ENCODE measurements around the gene GMPS.
"Not testable (repeated sequence)": the region's sequence is repeated elsewhere in the genome, so short reads cannot be mapped to it uniquely, and the experiment has no call there.

Gene GMPS

GRCh38 chr3:155852341-155852740, 18.1 kb upstream of the GMPS start:
- peaks cover 36% of the 10 kb centered on the region for H3K4me1 Mint-ChIP-seq
- H3K27ac Mint-ChIP-seq = peak overlapping the region; percentile 58 to 98 (median 96)
- H3K9me3 Mint-ChIP-seq = peaks cover 7% of the 10 kb centered on the region
- TF ChIP-seq, protein P1, sequence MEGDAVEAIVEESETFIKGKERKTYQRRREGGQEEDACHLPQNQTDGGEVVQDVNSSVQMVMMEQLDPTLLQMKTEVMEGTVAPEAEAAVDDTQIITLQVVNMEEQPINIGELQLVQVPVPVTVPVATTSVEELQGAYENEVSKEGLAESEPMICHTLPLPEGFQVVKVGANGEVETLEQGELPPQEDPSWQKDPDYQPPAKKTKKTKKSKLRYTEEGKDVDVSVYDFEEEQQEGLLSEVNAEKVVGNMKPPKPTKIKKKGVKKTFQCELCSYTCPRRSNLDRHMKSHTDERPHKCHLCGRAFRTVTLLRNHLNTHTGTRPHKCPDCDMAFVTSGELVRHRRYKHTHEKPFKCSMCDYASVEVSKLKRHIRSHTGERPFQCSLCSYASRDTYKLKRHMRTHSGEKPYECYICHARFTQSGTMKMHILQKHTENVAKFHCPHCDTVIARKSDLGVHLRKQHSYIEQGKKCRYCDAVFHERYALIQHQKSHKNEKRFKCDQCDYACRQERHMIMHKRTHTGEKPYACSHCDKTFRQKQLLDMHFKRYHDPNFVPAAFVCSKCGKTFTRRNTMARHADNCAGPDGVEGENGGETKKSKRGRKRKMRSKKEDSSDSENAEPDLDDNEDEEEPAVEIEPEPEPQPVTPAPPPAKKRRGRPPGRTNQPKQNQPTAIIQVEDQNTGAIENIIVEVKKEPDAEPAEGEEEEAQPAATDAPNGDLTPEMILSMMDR (IDR thresholded peaks at IDR 0.05; ENCODE audit: unreplicated experiment in 3 of 3) = no peak
- peaks cover 9% of the 10 kb centered on the region for H3K36me3 Mint-ChIP-seq (ENCODE audit: low read depth)
- H3K4me3 Mint-ChIP-seq = peak overlapping the region; percentile 97 to 100 (median 98)
- peaks cover 6% of the 10 kb centered on the region for H3K27me3 Mint-ChIP-seq (ENCODE audit: low read depth)

GRCh38 chr3:155853214-155854140, 17.0 kb upstream of the GMPS start:
- TF ChIP-seq, protein P1 (IDR thresholded peaks at IDR 0.05; ENCODE audit: unreplicated experiment in 3 of 3) = no peak
- Mint-ChIP-seq H3K27ac (peak overlapping the region; percentile 96 to 98 (median 97)), H3K36me3 (ENCODE audit: low read depth) (peaks cover 4% of the 10 kb centered on the region), H3K27me3 (ENCODE audit: low read depth) (peaks cover 10% of the 10 kb centered on the region), H3K4me3 (peak overlapping the region; percentile 97 to 100 (median 98)), H3K4me1 (peaks cover 30% of the 10 kb centered on the region), H3K9me3 (peaks cover 7% of the 10 kb centered on the region)

DNA sequence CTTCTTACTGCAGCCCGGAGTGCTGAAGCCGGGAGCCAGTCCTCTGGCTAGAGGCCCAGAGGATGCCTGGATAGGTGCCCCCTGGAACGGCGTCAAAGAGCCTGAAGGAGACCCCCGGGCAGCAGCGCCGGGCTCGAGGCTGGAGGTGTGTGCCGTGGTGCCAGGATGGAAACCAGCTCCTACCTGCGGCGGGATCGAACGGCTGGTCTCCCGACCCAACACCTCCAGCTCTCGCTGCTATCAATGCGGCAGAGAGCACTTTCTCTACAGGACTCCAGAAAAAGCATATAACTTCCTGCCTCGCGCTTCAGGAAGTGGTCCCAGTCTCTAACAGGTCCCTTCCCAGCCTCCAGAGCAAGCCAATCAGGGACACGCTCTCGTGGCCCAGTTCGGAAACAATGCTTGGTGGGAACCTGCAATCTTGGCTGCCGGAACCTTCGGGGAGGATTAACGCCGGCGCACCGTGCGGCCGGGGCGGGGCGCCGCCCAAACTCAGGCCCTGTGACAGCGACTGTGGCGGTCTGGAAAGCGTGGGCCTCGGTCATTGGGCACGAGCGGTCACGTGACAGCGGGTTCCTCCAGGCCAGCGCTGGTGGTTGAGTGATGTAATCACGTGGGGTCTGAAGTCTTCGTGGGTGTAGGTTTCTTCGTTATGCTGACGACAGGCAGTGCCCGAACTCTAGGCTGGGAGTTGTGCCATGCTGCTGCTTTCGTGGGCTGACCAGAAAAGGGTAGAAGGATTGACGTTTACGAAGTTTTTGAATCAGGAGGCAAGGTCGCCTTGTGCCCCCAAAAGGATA, 16.1 kb upstream of the GMPS start, which contains the start of gene SLC33A1:
SLC33A1 (minus strand) TSS at position 287 of the 800 bp plus-strand sequence. CDS start 430 bp downstream, outside the sequence.
- peak within 1 kb of the TSS; percentile 96 to 98 (median 97) for H3K27ac Mint-ChIP-seq
- H3K9me3 Mint-ChIP-seq = peaks cover 7% of the 10 kb centered on the region
- H3K4me1 Mint-ChIP-seq = peaks cover 30% of the 10 kb centered on the region
- H3K36me3 Mint-ChIP-seq (ENCODE audit: low read depth) = peaks cover 4% of the 10 kb centered on the region
- TF ChIP-seq, protein P1 (IDR thresholded peaks at IDR 0.05; ENCODE audit: unreplicated experiment in 3 of 3) = no peak
- peaks cover 10% of the 10 kb centered on the region for H3K27me3 Mint-ChIP-seq (ENCODE audit: low read depth)
- H3K4me3 Mint-ChIP-seq = peak within 1 kb of the TSS; percentile 97 to 100 (median 98)

GRCh38 chr3:155859859-155860258, 10.6 kb upstream of the GMPS start:
- H3K4me1 Mint-ChIP-seq = peaks cover 6% of the 10 kb centered on the region
- peaks cover 1% of the 10 kb centered on the region for H3K9me3 Mint-ChIP-seq
- peak overlapping the region in 1 of 3 experiments; percentile 42 for H3K4me3 Mint-ChIP-seq
- H3K27ac Mint-ChIP-seq = peak overlapping the region; percentile 32 to 59 (median 37)
- TF ChIP-seq, protein P1 (IDR thresholded peaks at IDR 0.05; ENCODE audit: unreplicated experiment in 3 of 3) = peak in 1 of 3 experiments; percentile 30
- H3K36me3 Mint-ChIP-seq (ENCODE audit: low read depth) = peaks cover under 1% of the 10 kb centered on the region
- peaks cover 6% of the 10 kb centered on the region for H3K27me3 Mint-ChIP-seq (ENCODE audit: low read depth)

GRCh38 chr3:155860424-155860823, 10.0 kb upstream of the GMPS start:
- H3K4me3 Mint-ChIP-seq; H3K27me3 Mint-ChIP-seq (ENCODE audit: low read depth): not testable (repeated sequence)

More at GRCh38 chr3:155860424-155860823, 10.0 kb upstream of the GMPS start:
- H3K36me3 Mint-ChIP-seq (ENCODE audit: low read depth); H3K4me1 Mint-ChIP-seq; H3K9me3 Mint-ChIP-seq; H3K27ac Mint-ChIP-seq: not testable (repeated sequence)

Measured in nephron (organoid).